HEK293 (cell line): ENCODE data around the gene CLMN.

Experiments used
- CTCF ChIA-PET: fragments of 350-600 bp; formaldehyde crosslinking; extraction: SDS; loops from one replicate; lab custom pipeline; 2021; ENCODE audit warnings: antibody characterized with exemption; lab: Yijun Ruan, JAX
- POLR2A ChIA-PET: fragments of 300-600 bp; formaldehyde crosslinking; extraction: SDS; loops from one replicate; lab custom pipeline; 2020; ENCODE audit warnings: antibody characterized with exemption, inconsistent platforms; lab: Yijun Ruan, JAX
- H3K27ac ChIP-seq: fragments of 200-500 bp; sonication (Bioruptor generic); 2 replicates; pipeline ENCODE4 v1.5.1; 2014; ENCODE audit warnings: low read depth, low read length, control low read depth, inconsistent platforms; ENCODE audit errors: extremely low read depth
- H3K36me3 ChIP-seq, 2 experiments: fragments of 200-500 bp in 1 of 2; sonication (Bioruptor generic) in 1 of 2; 1 replicate in 1 of 2; 2 replicates in 1 of 2; pipeline ENCODE4 v1.5.1; 2014 to 2017; ENCODE audit warnings: inconsistent platforms in 2 of 2, low read length in 2 of 2; ENCODE audit not compliant: control insufficient read depth in 2 of 2, insufficient read depth in 1 of 2
- H3K4me1 ChIP-seq: fragments of 200-500 bp; sonication (Bioruptor generic); 2 replicates; pipeline ENCODE4 v1.5.1; 2014; ENCODE audit warnings: mild to moderate bottlenecking, low read length, inconsistent platforms; ENCODE audit not compliant: control insufficient read depth, insufficient read depth
- H3K4me3 ChIP-seq: 2 replicates; pipeline ENCODE4 v1.5.1; 2011; ENCODE audit warnings: low read depth, mild to moderate bottlenecking, control low read depth, low read length, moderate library complexity
- H3K9me3 ChIP-seq: fragments of 200-500 bp; sonication (Bioruptor generic); 2 replicates; pipeline ENCODE4 v1.5.1; 2014; ENCODE audit warnings: low read depth, low read length, inconsistent platforms; ENCODE audit not compliant: control insufficient read depth, insufficient read depth
- BCL11B ChIP-seq: fragments of 450-650 bp; formaldehyde crosslinking; IDR thresholded peaks from 2 replicates; pipeline ENCODE4 v1.5.1; 2016; ENCODE audit warnings: low read depth, missing biosample characterization, missing genetic modification characterization
- GLI4 ChIP-seq: fragments of 450-650 bp; formaldehyde crosslinking; IDR thresholded peaks from 2 replicates; pipeline ENCODE4 v1.5.1; 2016; ENCODE audit warnings: missing biosample characterization, missing genetic modification characterization
- KLF16 ChIP-seq: fragments of 450-650 bp; formaldehyde crosslinking; IDR thresholded peaks from 2 replicates; pipeline ENCODE4 v1.5.1; 2017; ENCODE audit warnings: missing biosample characterization, missing genetic modification characterization
- MZF1 ChIP-seq: fragments of 450-650 bp; formaldehyde crosslinking; IDR thresholded peaks from 2 replicates; pipeline ENCODE4 v1.5.1; 2017; ENCODE audit warnings: missing biosample characterization, missing genetic modification characterization, borderline replicate concordance
- TCF7L2 ChIP-seq: IDR thresholded peaks from 2 replicates; pipeline ENCODE4 v1.6.1; 2011; ENCODE audit warnings: low read depth, mild to moderate bottlenecking, inconsistent platforms, low read length, moderate library complexity, borderline replicate concordance
- YY1 ChIP-seq: fragments of 450-650 bp; formaldehyde crosslinking; IDR thresholded peaks from 2 replicates; pipeline ENCODE4 v1.5.1; 2018; ENCODE audit warnings: missing biosample characterization, missing genetic modification characterization
- ZBTB6 ChIP-seq: fragments of 450-650 bp; formaldehyde crosslinking; IDR thresholded peaks from 2 replicates; pipeline ENCODE4 v1.5.1; 2017; ENCODE audit warnings: missing biosample characterization, missing genetic modification characterization
- ZBTB7A ChIP-seq: fragments of 450-650 bp; formaldehyde crosslinking; IDR thresholded peaks from 2 replicates; pipeline ENCODE4 v1.5.1; 2016; ENCODE audit warnings: low read depth, missing biosample characterization, missing genetic modification characterization
- ZIC2 ChIP-seq: fragments of 450-650 bp; formaldehyde crosslinking; IDR thresholded peaks from 2 replicates; pipeline ENCODE4 v1.5.1; 2016; ENCODE audit warnings: missing biosample characterization, missing genetic modification characterization
- ZNF112 ChIP-seq: fragments of 450-650 bp; formaldehyde crosslinking; IDR thresholded peaks from 2 replicates; pipeline ENCODE4 v1.5.0; 2017; ENCODE audit warnings: missing biosample characterization, missing genetic modification characterization
- ZNF138 ChIP-seq: fragments of 450-650 bp; formaldehyde crosslinking; IDR thresholded peaks from 2 replicates; pipeline ENCODE4 v1.5.1; 2016; ENCODE audit warnings: missing biosample characterization, missing genetic modification characterization, borderline replicate concordance
- ZNF155 ChIP-seq: fragments of 450-650 bp; formaldehyde crosslinking; IDR thresholded peaks from 2 replicates; pipeline ENCODE4 v1.5.1; 2016; ENCODE audit warnings: missing biosample characterization, missing genetic modification characterization
- ZNF175 ChIP-seq: fragments of 450-650 bp; formaldehyde crosslinking; IDR thresholded peaks from 2 replicates; pipeline ENCODE4 v1.5.1; 2016; ENCODE audit warnings: missing biosample characterization, missing genetic modification characterization
- ZNF184 ChIP-seq: fragments of 450-650 bp; IDR thresholded peaks from 2 replicates; pipeline ENCODE4 v1.5.1; 2018; ENCODE audit warnings: missing biosample characterization, mild to moderate bottlenecking, missing genetic modification characterization
- ZNF2 ChIP-seq: fragments of 450-650 bp; formaldehyde crosslinking; IDR thresholded peaks from 2 replicates; pipeline ENCODE4 v1.5.1; 2016; ENCODE audit warnings: missing biosample characterization, missing genetic modification characterization
- ZNF302 ChIP-seq: fragments of 450-650 bp; formaldehyde crosslinking; IDR thresholded peaks from 2 replicates; pipeline ENCODE4 v1.5.1; 2016; ENCODE audit warnings: missing biosample characterization, missing genetic modification characterization, low read depth
- ZNF366 ChIP-seq: fragments of 450-650 bp; formaldehyde crosslinking; conservative IDR thresholded peaks from 2 replicates; pipeline ENCODE4 v1.5.1; 2016; ENCODE audit warnings: missing biosample characterization, missing genetic modification characterization
- ZNF518A ChIP-seq: fragments of 450-650 bp; formaldehyde crosslinking; conservative IDR thresholded peaks from 2 replicates; pipeline ENCODE4 v1.5.1; 2016; ENCODE audit warnings: low read depth, missing biosample characterization, missing genetic modification characterization
- ZNF585B ChIP-seq: fragments of 450-650 bp; formaldehyde crosslinking; IDR thresholded peaks from 2 replicates; pipeline ENCODE4 v1.5.1; 2016; ENCODE audit warnings: missing biosample characterization, missing genetic modification characterization
- ZNF785 ChIP-seq: fragments of 450-650 bp; formaldehyde crosslinking; IDR thresholded peaks from 2 replicates; pipeline ENCODE4 v1.5.1; 2016; ENCODE audit warnings: missing biosample characterization, missing genetic modification characterization
- ZNF830 ChIP-seq: fragments of 450-650 bp; IDR thresholded peaks from 2 replicates; pipeline ENCODE4 v1.5.0; 2018; ENCODE audit warnings: missing biosample characterization, missing genetic modification characterization, low read depth, mild to moderate bottlenecking, moderate library complexity
- ZSCAN18 ChIP-seq: fragments of 450-650 bp; formaldehyde crosslinking; IDR thresholded peaks from 2 replicates; pipeline ENCODE4 v1.5.1; 2016; ENCODE audit warnings: missing biosample characterization, missing genetic modification characterization

The CLMN gene

GRCh38 chr14:95220663-95221231, 99.0 kb downstream of the CLMN start (continued):
- TF ChIP-seq ZSCAN18 (tag by site-specific recombination): no peak
- TF ChIP-seq ZNF302 (tag by site-specific recombination): no peak
- no peak for TF ChIP-seq ZNF785 (tag by site-specific recombination)

GRCh38 chr14:95218472-95219193, 101.1 kb downstream of the CLMN start:
- no peak for TF ChIP-seq YY1 (tag by site-specific recombination)
- TF ChIP-seq ZIC2 (tag by site-specific recombination): peak; percentile 52
- H3K9me3 ChIP-seq: no peaks in the 10 kb centered on the region
- no peak overlapping the region for H3K27ac ChIP-seq
- CTCF ChIA-PET: interaction anchor here (0.6 to 1.1 kb wide), 2 partner anchors 19 to 64 kb away, joined by 3 read pairs; no protein-coding TSS in a partner anchor
- H3K4me3 ChIP-seq: no peak overlapping the region
- POLR2A ChIA-PET: interaction anchor here (0.7 kb wide), 1 partner anchor 10 kb away, joined by 3 read pairs; no protein-coding TSS in a partner anchor
- H3K4me1 ChIP-seq: no peaks in the 10 kb centered on the region
- no peaks in the 10 kb centered on the region for H3K36me3 ChIP-seq

- POLR2A ChIA-PET: no interaction called here
- no peaks in the 10 kb centered on the region for H3K9me3 ChIP-seq
- no peak for TF ChIP-seq ZBTB6
- no peak for TF ChIP-seq ZNF184 (tag by site-specific recombination)
- TF ChIP-seq ZNF830 (tag by site-specific recombination): no peak
- no peak for TF ChIP-seq GLI4
- TF ChIP-seq ZNF2 (tag by site-specific recombination): no peak
- no peak for TF ChIP-seq ZNF155 (tag by site-specific recombination)
- no peak for TF ChIP-seq BCL11B (tag by site-specific recombination)
- no peak for TF ChIP-seq ZNF585B (tag by site-specific recombination)
- no peak for TF ChIP-seq TCF7L2
- no peak for TF ChIP-seq ZNF366 (tag by site-specific recombination)
- no peak for TF ChIP-seq ZNF112 (tag by site-specific recombination)
- TF ChIP-seq ZNF138: no peak
- TF ChIP-seq ZNF175: no peak
- TF ChIP-seq ZNF518A: no peak
- TF ChIP-seq MZF1: no peak
- no peak for TF ChIP-seq KLF16 (tag by site-specific recombination)
- no peak for TF ChIP-seq ZBTB7A
- TF ChIP-seq, all 188 proteins: peak for 0
- CTCF ChIA-PET: interaction anchor here (0.6 to 1.2 kb wide), 2 partner anchors 11 to 64 kb away, joined by 3 to 5 read pairs; no protein-coding TSS in a partner anchor
- Histone ChIP-seq H3K4me3 (no peak overlapping the region), H3K27ac (no peak overlapping the region), H3K4me1 (no peaks in the 10 kb centered on the region), H3K36me3 (no peaks in the 10 kb centered on the region)
Observed at GRCh38 chr14:95218006-95218405, 101.7 kb downstream of the CLMN start.
